Measurements from ENCODE around the gene CCNE1.
"Not testable (repeated sequence)": the region's sequence is repeated elsewhere in the genome, so short reads cannot be mapped to it uniquely, and the experiment has no call there.

Gene CCNE1

GRCh38 chr19:29789007-29789406, 22.8 kb upstream of the CCNE1 start:
- no peak for DNase-seq

- DNase-seq = no peak
Observed at GRCh38 chr19:29793116-29793727, 18.6 kb upstream of the CCNE1 start.

GRCh38 chr19:29794490-29794889, 17.3 kb upstream of the CCNE1 start:
- not testable (repeated sequence) for DNase-seq

- DNase-seq = no peak
Observed at GRCh38 chr19:29795461-29796172, 16.2 kb upstream of the CCNE1 start.

GRCh38 chr19:29796173-29796573, 15.6 kb upstream of the CCNE1 start:
- no peak for DNase-seq

- DNase-seq = no peak
Observed at GRCh38 chr19:29798774-29799497, 12.9 kb upstream of the CCNE1 start.

GRCh38 chr19:29800100-29800825, 11.5 kb upstream of the CCNE1 start:
- DNase-seq = no peak

- DNase-seq = not testable (repeated sequence)
Observed at GRCh38 chr19:29803951-29804350, 7.8 kb upstream of the CCNE1 start.

- DNase-seq = no peak
Observed at GRCh38 chr19:29804493-29804892, 7.3 kb upstream of the CCNE1 start.

- no peak for DNase-seq
Observed at GRCh38 chr19:29805031-29805965, 6.5 kb upstream of the CCNE1 start.

- DNase-seq = no peak
Observed at GRCh38 chr19:29806098-29806866, 5.5 kb upstream of the CCNE1 start.

GRCh38 chr19:29807178-29807577, 4.6 kb upstream of the CCNE1 start:
- DNase-seq = no peak

- DNase-seq = no peak
Observed at GRCh38 chr19:29807870-29808405, 3.9 kb upstream of the CCNE1 start.

GRCh38 chr19:29809795-29810503, 1.8 kb upstream of the CCNE1 start:
- DNase-seq = no peak

GRCh38 chr19:29810504-29810871, 1.3 kb upstream of the CCNE1 start:
- no peak for DNase-seq

- DNase-seq = peak; percentile 48
Observed at GRCh38 chr19:29812080-29812880, 489 bp downstream of the CCNE1 start.

- DNase-seq = no peak
Observed at GRCh38 chr19:29812881-29813275, 1.1 kb downstream of the CCNE1 start.

GRCh38 chr19:29813642-29814041, 1.9 kb downstream of the CCNE1 start:
- no peak for DNase-seq

GRCh38 chr19:29815231-29815630, 3.4 kb downstream of the CCNE1 start:
- DNase-seq = no peak

- DNase-seq = no peak
Observed at GRCh38 chr19:29817316-29817715, 5.5 kb downstream of the CCNE1 start.
